Thoracic aorta (tissue), 2 donors: ENCODE measurements around the gene SPTY2D1. TPM values are rescaled to one million over a fixed set of nuclear protein-coding genes. Genes with fewer than 3 reads are reported as not detected.
"Not testable (repeated sequence)": the region's sequence is repeated elsewhere in the genome, so short reads cannot be mapped to it uniquely, and the experiment has no call there.

Experiments
- ATAC-seq: fragments of 150-250 bp; one replicate; pipeline ENCODE4 v1.8.0; 2017; ENCODE audit warnings: low read depth; ENCODE audit not compliant: insufficient number of reproducible peaks, low FRiP score
- DNase-seq: peaks from one replicate; pipeline ENCODE4 v3.0.0-alpha.2; 2020; ENCODE audit warnings: low spot score
- H3K27ac ChIP-seq, 2 donors: fragments of 200-600 bp; sonication (generic); 1 replicate in 1 of 2; 2 replicates in 1 of 2; pipeline ENCODE4 v1.5.1; 2016; ENCODE audit warnings: mild to moderate bottlenecking in 2 of 2, moderate library complexity in 2 of 2
- H3K27me3 ChIP-seq: fragments of 200-600 bp; sonication (generic); replicated peaks from 2 replicates; pipeline ENCODE4 v1.6.0; 2016; ENCODE audit warnings: mild to moderate bottlenecking; ENCODE audit not compliant: insufficient read depth
- H3K36me3 ChIP-seq: fragments of 200-600 bp; sonication (generic); one replicate; pipeline ENCODE4 v1.5.1; 2016
- H3K4me1 ChIP-seq, 2 donors: fragments of 200-600 bp; sonication (generic); 1 replicate in 1 of 2; 2 replicates in 1 of 2; pipeline versions ENCODE4 v1.5.1 to v1.6.0; 2016; ENCODE audit warnings: low read depth in 2 of 2, mild to moderate bottlenecking in 1 of 2; ENCODE audit not compliant: control insufficient read depth in 1 of 2
- H3K4me3 ChIP-seq: fragments of 200-600 bp; sonication (generic); 2 replicates; pipeline ENCODE4 v1.5.1; 2016; ENCODE audit warnings: mild to moderate bottlenecking
- H3K9me3 ChIP-seq: fragments of 200-600 bp; sonication (generic); 2 replicates; pipeline ENCODE4 v1.5.1; 2016
- CTCF ChIP-seq: fragments of 200-600 bp; sonication (generic); IDR thresholded peaks from one replicate; pipeline ENCODE4 v1.5.1; 2019; ENCODE audit warnings: antibody characterized with exemption
- total RNA-seq, 2 donors: library from RNA; depleted of rRNA; stranded (reverse); fragments of >200 nt; gene quantifications; one replicate each; pipeline versions ENCODE4 v1.1.0 to v1.2.3, GENCODE V29; 2016

Gene SPTY2D1
- total RNA-seq, 2 donors from 2014 or later, result 9.6 to 25.3 TPM

- ATAC-seq (no peak), DNase-seq (no peak)
- H3K4me1 ChIP-seq, result peaks cover 4 to 8% of the 10 kb centered on the region in 2 donors
- H3K27ac ChIP-seq, result no peak overlapping the region
- H3K36me3 ChIP-seq, result peaks cover under 1% of the 10 kb centered on the region
- no peaks in the 10 kb centered on the region for H3K27me3 ChIP-seq
- no peak overlapping the region for H3K4me3 ChIP-seq
- H3K9me3 ChIP-seq, result no peaks in the 10 kb centered on the region
- no peak for TF ChIP-seq CTCF
These were observed 33.1 kb downstream of the SPTY2D1 start for GRCh38 chr11:18600915-18601569.

GRCh38 chr11:18599739-18600230 lies 34.4 kb downstream of the SPTY2D1 start, which contains the start of gene MISFA:
Gene MISFA, plus strand, starts transcription at chr11:18599789. Its CDS starts 140 bp downstream, at chr11:18599929.
- DNase-seq (no peak), ATAC-seq (no peak)
- TF ChIP-seq CTCF, result no peak
- no peak within 1 kb of the TSS for H3K27ac ChIP-seq
- H3K27me3 ChIP-seq, result no peaks in the 10 kb centered on the region
- H3K9me3 ChIP-seq, result no peaks in the 10 kb centered on the region
- H3K36me3 ChIP-seq, result peaks cover 3% of the 10 kb centered on the region
- peaks cover 4 to 8% of the 10 kb centered on the region in 2 donors for H3K4me1 ChIP-seq
- no peak within 1 kb of the TSS for H3K4me3 ChIP-seq

GRCh38 chr11:18594999-18595749 lies 39.0 kb downstream of the SPTY2D1 start:
- H3K4me1 ChIP-seq, result peaks cover under 1 to 7% of the 10 kb centered on the region in 2 donors
- H3K9me3 ChIP-seq, result no peaks in the 10 kb centered on the region
- peaks cover 3% of the 10 kb centered on the region for H3K36me3 ChIP-seq
- H3K4me3 ChIP-seq, result no peak overlapping the region
- TF ChIP-seq CTCF, result no peak
- no peak for ATAC-seq
- no peaks in the 10 kb centered on the region for H3K27me3 ChIP-seq
- no peak overlapping the region for H3K27ac ChIP-seq
- no peak for DNase-seq

GRCh38 chr11:18594088-18594487 lies 40.1 kb downstream of the SPTY2D1 start:
- H3K4me1 ChIP-seq, result peaks cover 8 to 17% of the 10 kb centered on the region in 2 donors
- not testable (repeated sequence) for DNase-seq, H3K9me3 ChIP-seq, ATAC-seq, H3K27me3 ChIP-seq, H3K36me3 ChIP-seq, H3K27ac ChIP-seq, H3K4me3 ChIP-seq

- H3K4me1 ChIP-seq, result peaks cover 17 to 28% of the 10 kb centered on the region in 2 donors
- H3K27me3 ChIP-seq, result no peaks in the 10 kb centered on the region
- no peak for DNase-seq
- ATAC-seq, result no peak
- TF ChIP-seq CTCF, result no peak
- H3K9me3 ChIP-seq, result no peaks in the 10 kb centered on the region
- H3K27ac ChIP-seq, result no peak overlapping the region
- H3K4me3 ChIP-seq, result no peak overlapping the region
- H3K36me3 ChIP-seq, result no peaks in the 10 kb centered on the region
These were observed 43.6 kb downstream of the SPTY2D1 start for GRCh38 chr11:18590571-18590970.
